Activated naive CD8-positive, alpha-beta T cell treated with anti-CD3 and anti-CD28 coated beads, Interleukin-2, amount 10 ng/mL, durations not matched to agents 7 days and 5 days (primary cell): ENCODE measurements around the gene AHSG. TPM values are rescaled to one million over a fixed set of nuclear protein-coding genes. Genes with fewer than 3 reads are reported as not detected.

ENCODE experiments used
- ATAC-seq: fragments of 150-1000 bp; cut with Tn5 transposase; one replicate; pipeline ENCODE4 v1.10.0; 2021; ENCODE audit warnings: low read depth, moderate library complexity
- POLR2A ChIA-PET: fragments of 350-600 bp; sonication (Branson Sonifier 250); formaldehyde crosslinking; loops from one replicate; lab custom pipeline; 2021; ENCODE audit warnings: antibody characterized with exemption; lab: Charles Lee
- DNase-seq: peaks from one replicate; pipeline ENCODE4 v3.0.0; 2021
- H3K27ac Mint-ChIP-seq: one replicate; pipeline ENCODE4 v1.8.0; 2022; ENCODE audit warnings: mild to moderate bottlenecking, mixed read lengths
- H3K27me3 Mint-ChIP-seq: one replicate; pipeline ENCODE4 v1.8.0; 2022; ENCODE audit warnings: mild to moderate bottlenecking, moderate library complexity, mixed read lengths
- H3K36me3 Mint-ChIP-seq: one replicate; pipeline ENCODE4 v1.8.0; 2021; ENCODE audit warnings: mild to moderate bottlenecking, mixed read lengths
- H3K4me1 Mint-ChIP-seq: one replicate; pipeline ENCODE4 v1.8.0; 2021; ENCODE audit warnings: mixed read lengths
- H3K4me3 Mint-ChIP-seq: one replicate; pipeline ENCODE4 v1.8.0; 2022; ENCODE audit warnings: mild to moderate bottlenecking, moderate library complexity, mixed read lengths
- H3K9me3 Mint-ChIP-seq: one replicate; pipeline ENCODE4 v1.8.0; 2021; ENCODE audit warnings: mixed read lengths
- total RNA-seq, 2 experiments: library from RNA; stranded (reverse); gene quantifications; one replicate each; pipeline ENCODE4 v1.2.3, GENCODE V29; 2021

Gene AHSG
- total RNA-seq, 2 experiments from 2014 or later = not detected

- H3K9me3 Mint-ChIP-seq = no peaks in the 10 kb centered on the region
- no peak overlapping the region for H3K4me3 Mint-ChIP-seq
Measured at GRCh38 chr3:186643493-186643892, 30.6 kb downstream of the AHSG start.

GRCh38 chr3:186644683-186645082 lies 31.8 kb downstream of the AHSG start:
- peaks cover 10% of the 10 kb centered on the region for H3K4me1 Mint-ChIP-seq
- no peak overlapping the region for H3K27ac Mint-ChIP-seq
- POLR2A ChIA-PET = no interaction called here
- H3K36me3 Mint-ChIP-seq = no peaks in the 10 kb centered on the region
- no peak overlapping the region for H3K4me3 Mint-ChIP-seq
- no peak for ATAC-seq
- H3K9me3 Mint-ChIP-seq = no peaks in the 10 kb centered on the region
- DNase-seq = no peak
- H3K27me3 Mint-ChIP-seq = peaks cover 16% of the 10 kb centered on the region

More at GRCh38 chr3:186643493-186643892, 30.6 kb downstream of the AHSG start:
- DNase-seq = no peak
- H3K27ac Mint-ChIP-seq = no peak overlapping the region
- H3K27me3 Mint-ChIP-seq = peaks cover 15% of the 10 kb centered on the region
- POLR2A ChIA-PET = no interaction called here
- H3K36me3 Mint-ChIP-seq = no peaks in the 10 kb centered on the region
- ATAC-seq = no peak
- H3K4me1 Mint-ChIP-seq = peaks cover 10% of the 10 kb centered on the region

GRCh38 chr3:186646106-186646505 lies 33.2 kb downstream of the AHSG start:
- POLR2A ChIA-PET = no interaction called here
- Mint-ChIP-seq H3K27ac (no peak overlapping the region), H3K9me3 (no peaks in the 10 kb centered on the region), H3K4me1 (peaks cover 10% of the 10 kb centered on the region), H3K36me3 (no peaks in the 10 kb centered on the region), H3K4me3 (no peak overlapping the region), H3K27me3 (peaks cover 18% of the 10 kb centered on the region)
- ATAC-seq (no peak), DNase-seq (no peak)

GRCh38 chr3:186646841-186647240 lies 34.0 kb downstream of the AHSG start:
- DNase-seq (no peak), ATAC-seq (no peak)
- H3K4me1 Mint-ChIP-seq = peaks cover 7% of the 10 kb centered on the region
- no peaks in the 10 kb centered on the region for H3K9me3 Mint-ChIP-seq
- no peaks in the 10 kb centered on the region for H3K36me3 Mint-ChIP-seq
- H3K27me3 Mint-ChIP-seq = peaks cover 16% of the 10 kb centered on the region
- H3K4me3 Mint-ChIP-seq = no peak overlapping the region
- no peak overlapping the region for H3K27ac Mint-ChIP-seq
- POLR2A ChIA-PET = no interaction called here

GRCh38 chr3:186648851-186649250 lies 36.0 kb downstream of the AHSG start:
- no peak for ATAC-seq
- H3K36me3 Mint-ChIP-seq = no peaks in the 10 kb centered on the region
- no peaks in the 10 kb centered on the region for H3K9me3 Mint-ChIP-seq
- H3K27ac Mint-ChIP-seq = no peak overlapping the region
- peaks cover 19% of the 10 kb centered on the region for H3K27me3 Mint-ChIP-seq
- POLR2A ChIA-PET = no interaction called here
- no peak overlapping the region for H3K4me3 Mint-ChIP-seq
- peaks cover 4% of the 10 kb centered on the region for H3K4me1 Mint-ChIP-seq
- no peak for DNase-seq

- H3K4me3 Mint-ChIP-seq = no peak overlapping the region
- DNase-seq (no peak), ATAC-seq (no peak)
- POLR2A ChIA-PET = no interaction called here
- H3K27ac Mint-ChIP-seq = no peak overlapping the region
- no peaks in the 10 kb centered on the region for H3K9me3 Mint-ChIP-seq
- H3K27me3 Mint-ChIP-seq = peaks cover 19% of the 10 kb centered on the region
- no peaks in the 10 kb centered on the region for H3K36me3 Mint-ChIP-seq
- peaks cover 1% of the 10 kb centered on the region for H3K4me1 Mint-ChIP-seq
Measured at GRCh38 chr3:186651678-186652215, 38.9 kb downstream of the AHSG start.

- no peaks in the 10 kb centered on the region for H3K9me3 Mint-ChIP-seq
- no peak for DNase-seq
- no peak overlapping the region for H3K27ac Mint-ChIP-seq
- no peaks in the 10 kb centered on the region for H3K4me1 Mint-ChIP-seq
- H3K4me3 Mint-ChIP-seq = no peak overlapping the region
- H3K27me3 Mint-ChIP-seq = peaks cover 29% of the 10 kb centered on the region
- H3K36me3 Mint-ChIP-seq = no peaks in the 10 kb centered on the region
- ATAC-seq = no peak
- POLR2A ChIA-PET = no interaction called here
Measured at GRCh38 chr3:186653080-186653707, 40.3 kb downstream of the AHSG start.

GRCh38 chr3:186653984-186654383 lies 41.1 kb downstream of the AHSG start:
- Mint-ChIP-seq H3K9me3 (no peaks in the 10 kb centered on the region), H3K4me1 (no peaks in the 10 kb centered on the region), H3K27ac (no peak overlapping the region), H3K36me3 (no peaks in the 10 kb centered on the region), H3K27me3 (peaks cover 28% of the 10 kb centered on the region), H3K4me3 (no peak overlapping the region)
- POLR2A ChIA-PET = no interaction called here
- ATAC-seq (no peak), DNase-seq (no peak)

- DNase-seq (no peak), ATAC-seq (no peak)
- H3K36me3 Mint-ChIP-seq = no peaks in the 10 kb centered on the region
- no peaks in the 10 kb centered on the region for H3K9me3 Mint-ChIP-seq
- H3K27me3 Mint-ChIP-seq = peaks cover 15% of the 10 kb centered on the region
- POLR2A ChIA-PET = no interaction called here
- H3K27ac Mint-ChIP-seq = no peak overlapping the region
- no peak overlapping the region for H3K4me3 Mint-ChIP-seq
- no peaks in the 10 kb centered on the region for H3K4me1 Mint-ChIP-seq
Measured at GRCh38 chr3:186663361-186664118, 50.7 kb downstream of the AHSG start.

- POLR2A ChIA-PET = no interaction called here
- no peak overlapping the region for H3K27ac Mint-ChIP-seq
- H3K4me3 Mint-ChIP-seq = no peak overlapping the region
- DNase-seq (no peak), ATAC-seq (no peak)
- H3K36me3 Mint-ChIP-seq = no peaks in the 10 kb centered on the region
- H3K4me1 Mint-ChIP-seq = no peaks in the 10 kb centered on the region
- no peaks in the 10 kb centered on the region for H3K9me3 Mint-ChIP-seq
- H3K27me3 Mint-ChIP-seq = peaks cover 15% of the 10 kb centered on the region
Measured at GRCh38 chr3:186664119-186664495, 51.2 kb downstream of the AHSG start.

- Mint-ChIP-seq H3K27me3 (peaks cover 11% of the 10 kb centered on the region), H3K36me3 (no peaks in the 10 kb centered on the region), H3K27ac (no peak overlapping the region), H3K4me3 (no peak overlapping the region), H3K4me1 (peaks cover 4% of the 10 kb centered on the region), H3K9me3 (no peaks in the 10 kb centered on the region)
- POLR2A ChIA-PET = no interaction called here
- ATAC-seq = no peak
- DNase-seq = no peak
Measured at GRCh38 chr3:186664506-186664905, 51.6 kb downstream of the AHSG start.

GRCh38 chr3:186665625-186666188 lies 52.8 kb downstream of the AHSG start, which contains the start of gene HRG:
Gene HRG, plus strand, starts transcription at chr3:186666014. Its CDS starts 18 bp downstream, at chr3:186666032.
- H3K27ac Mint-ChIP-seq = no peak within 1 kb of the TSS
- peaks cover 11% of the 10 kb centered on the region for H3K27me3 Mint-ChIP-seq
- DNase-seq (no peak), ATAC-seq (no peak)
- no peak within 1 kb of the TSS for H3K4me3 Mint-ChIP-seq
- H3K36me3 Mint-ChIP-seq = no peaks in the 10 kb centered on the region
- H3K9me3 Mint-ChIP-seq = no peaks in the 10 kb centered on the region
- POLR2A ChIA-PET = no interaction called here
- peaks cover 10% of the 10 kb centered on the region for H3K4me1 Mint-ChIP-seq

GRCh38 chr3:186668426-186668825 lies 55.6 kb downstream of the AHSG start:
- Mint-ChIP-seq H3K9me3 (no peaks in the 10 kb centered on the region), H3K27ac (no peak overlapping the region), H3K36me3 (peaks cover 2% of the 10 kb centered on the region), H3K4me3 (no peak overlapping the region), H3K27me3 (peaks cover 22% of the 10 kb centered on the region), H3K4me1 (peaks cover 10% of the 10 kb centered on the region)
- POLR2A ChIA-PET = no interaction called here
- ATAC-seq (no peak), DNase-seq (no peak)
